Retinal pigment epithelial cell (primary cell): ENCODE results near the gene TRIM9.
"Not testable (repeated sequence)": the region's sequence is repeated elsewhere in the genome, so short reads cannot be mapped to it uniquely, and the experiment has no call there.

Experiments used
- DNase-seq: peaks from one replicate; pipeline ENCODE4 v3.0.0-alpha.2; 2010; ENCODE audit warnings: low read depth
- H3K4me3 ChIP-seq: 2 replicates; pipeline ENCODE4 v1.5.1; 2011; ENCODE audit warnings: mild to moderate bottlenecking, low read length, control low read depth, moderate library complexity
- CTCF ChIP-seq: conservative IDR thresholded peaks from 2 replicates; pipeline ENCODE4 v1.5.1; 2011; ENCODE audit warnings: low read depth, low read length, control low read depth, inconsistent platforms

The TRIM9 gene

GRCh38 chr14:51000566-51000965 lies 94.3 kb downstream of the TRIM9 start:
- DNase-seq = no peak
- no peak overlapping the region for H3K4me3 ChIP-seq
- TF ChIP-seq CTCF = no peak

- no peak for TF ChIP-seq CTCF
- no peak for DNase-seq
- no peak overlapping the region for H3K4me3 ChIP-seq
Measured at GRCh38 chr14:50999726-51000125, 95.2 kb downstream of the TRIM9 start.

- DNase-seq = no peak
- no peak overlapping the region for H3K4me3 ChIP-seq
- TF ChIP-seq CTCF = no peak
Measured at GRCh38 chr14:50998612-50999011, 96.3 kb downstream of the TRIM9 start.

- no peak for TF ChIP-seq CTCF
- H3K4me3 ChIP-seq = no peak overlapping the region
- no peak for DNase-seq
Measured at GRCh38 chr14:50997712-50998111, 97.2 kb downstream of the TRIM9 start.

GRCh38 chr14:50994158-50994557 lies 100.7 kb downstream of the TRIM9 start:
- not testable (repeated sequence) for H3K4me3 ChIP-seq, DNase-seq

GRCh38 chr14:50985859-50986331 lies 109.0 kb downstream of the TRIM9 start:
- DNase-seq = no peak
- no peak overlapping the region for H3K4me3 ChIP-seq
- no peak for TF ChIP-seq CTCF

- DNase-seq = no peak
- H3K4me3 ChIP-seq = no peak overlapping the region
- no peak for TF ChIP-seq CTCF
Measured at GRCh38 chr14:50985124-50985858, 109.6 kb downstream of the TRIM9 start.
